HUES6 (cell line): ENCODE measurements around the gene CUTC.
"Not testable (repeated sequence)": the region's sequence is repeated elsewhere in the genome, so short reads cannot be mapped to it uniquely, and the experiment has no call there.

Source experiments
- H3K27ac ChIP-seq: 2 replicates; pipeline ENCODE4 v1.7.0; 2013; ENCODE audit warnings: low read depth, mild to moderate bottlenecking, low read length, inconsistent platforms
- H3K27me3 ChIP-seq: 2 replicates; pipeline ENCODE4 v1.6.1; 2013; ENCODE audit warnings: low read length; ENCODE audit not compliant: control insufficient read depth, insufficient read depth
- H3K36me3 ChIP-seq: 2 replicates; pipeline ENCODE4 v1.6.1; 2013; ENCODE audit warnings: low read length; ENCODE audit not compliant: control insufficient read depth, insufficient read depth
- H3K4me1 ChIP-seq: 2 replicates; pipeline ENCODE4 v1.6.1; 2013; ENCODE audit warnings: low read length; ENCODE audit not compliant: control insufficient read depth, insufficient read depth
- H3K4me3 ChIP-seq: 2 replicates; pipeline ENCODE4 v1.5.1; 2013; ENCODE audit warnings: low read depth, low read length
- H3K9ac ChIP-seq: one replicate; pipeline ENCODE4 v1.6.1; 2013; ENCODE audit warnings: mild to moderate bottlenecking, low read length
- H3K9me3 ChIP-seq: 2 replicates; pipeline ENCODE4 v1.6.1; 2013; ENCODE audit warnings: low read depth, low read length; ENCODE audit not compliant: control insufficient read depth, insufficient read depth

CUTC gene

GRCh38 chr10:99743841-99744240, 11.8 kb downstream of the CUTC start:
- Histone ChIP-seq H3K4me3 (no peak overlapping the region), H3K9ac (no peak overlapping the region), H3K9me3 (no peaks in the 10 kb centered on the region; the same call in 1 of the 2 replicates), H3K27me3 (no peaks in the 10 kb centered on the region), H3K4me1 (no peaks in the 10 kb centered on the region), H3K36me3 (peaks cover 92% of the 10 kb centered on the region), H3K27ac (no peak overlapping the region)

- not testable (repeated sequence) for H3K4me1 ChIP-seq, H3K27me3 ChIP-seq, H3K4me3 ChIP-seq, H3K9ac ChIP-seq, H3K27ac ChIP-seq, H3K9me3 ChIP-seq
- H3K36me3 ChIP-seq: peaks cover 91% of the 10 kb centered on the region
These were observed 14.1 kb downstream of the CUTC start for GRCh38 chr10:99746166-99746565.

GRCh38 chr10:99748823-99749451, 16.9 kb downstream of the CUTC start:
- peaks cover 87% of the 10 kb centered on the region for H3K36me3 ChIP-seq

GRCh38 chr10:99750641-99751040, 18.6 kb downstream of the CUTC start:
- Histone ChIP-seq H3K36me3 (peaks cover 90% of the 10 kb centered on the region), H3K4me3 (no peak overlapping the region), H3K27ac (no peak overlapping the region), H3K9ac (no peak overlapping the region), H3K4me1 (no peaks in the 10 kb centered on the region), H3K9me3 (no peaks in the 10 kb centered on the region), H3K27me3 (no peaks in the 10 kb centered on the region)

More at GRCh38 chr10:99748823-99749451, 16.9 kb downstream of the CUTC start:
- Histone ChIP-seq H3K9me3 (no peaks in the 10 kb centered on the region), H3K4me3 (no peak overlapping the region), H3K4me1 (no peaks in the 10 kb centered on the region), H3K27me3 (no peaks in the 10 kb centered on the region), H3K27ac (no peak overlapping the region), H3K9ac (no peak overlapping the region)

- Histone ChIP-seq H3K27ac (no peak overlapping the region), H3K4me1 (no peaks in the 10 kb centered on the region), H3K9ac (no peak overlapping the region), H3K4me3 (no peak overlapping the region), H3K9me3 (no peaks in the 10 kb centered on the region), H3K36me3 (peaks cover 91% of the 10 kb centered on the region), H3K27me3 (no peaks in the 10 kb centered on the region)
These were observed 22.6 kb downstream of the CUTC start for GRCh38 chr10:99754670-99755069.

GRCh38 chr10:99756159-99756558, 24.1 kb downstream of the CUTC start:
- no peaks in the 10 kb centered on the region for H3K27me3 ChIP-seq
- no peak overlapping the region for H3K27ac ChIP-seq
- no peak overlapping the region for H3K9ac ChIP-seq
- peaks cover 82% of the 10 kb centered on the region for H3K36me3 ChIP-seq
- H3K4me1 ChIP-seq: no peaks in the 10 kb centered on the region
- no peak overlapping the region for H3K4me3 ChIP-seq
- no peaks in the 10 kb centered on the region for H3K9me3 ChIP-seq

GRCh38 chr10:99758211-99758891, 26.3 kb downstream of the CUTC start:
- H3K4me3 ChIP-seq: no peak overlapping the region
- H3K27ac ChIP-seq: no peak overlapping the region
- H3K27me3 ChIP-seq: no peaks in the 10 kb centered on the region
- no peak overlapping the region for H3K9ac ChIP-seq
- no peaks in the 10 kb centered on the region for H3K9me3 ChIP-seq
- peaks cover 63% of the 10 kb centered on the region for H3K36me3 ChIP-seq
- no peaks in the 10 kb centered on the region for H3K4me1 ChIP-seq

- Histone ChIP-seq H3K36me3 (peaks cover 45% of the 10 kb centered on the region), H3K9me3 (no peaks in the 10 kb centered on the region), H3K27ac (no peak overlapping the region), H3K9ac (no peak overlapping the region), H3K4me3 (no peak overlapping the region), H3K4me1 (no peaks in the 10 kb centered on the region), H3K27me3 (no peaks in the 10 kb centered on the region)
These were observed 28.3 kb downstream of the CUTC start for GRCh38 chr10:99760321-99760720.

GRCh38 chr10:99761365-99761764, 29.3 kb downstream of the CUTC start:
- H3K9ac ChIP-seq: no peak overlapping the region

GRCh38 chr10:99765672-99766301, 33.8 kb downstream of the CUTC start:
- Histone ChIP-seq H3K4me1 (no peaks in the 10 kb centered on the region), H3K36me3 (no peaks in the 10 kb centered on the region; the same call in 1 of the 2 replicates), H3K9ac (no peak overlapping the region), H3K27me3 (no peaks in the 10 kb centered on the region), H3K4me3 (no peak overlapping the region), H3K27ac (no peak overlapping the region), H3K9me3 (no peaks in the 10 kb centered on the region)

More at GRCh38 chr10:99761365-99761764, 29.3 kb downstream of the CUTC start:
- H3K4me1 ChIP-seq: no peaks in the 10 kb centered on the region
- H3K9me3 ChIP-seq: no peaks in the 10 kb centered on the region
- H3K27me3 ChIP-seq: no peaks in the 10 kb centered on the region
- H3K4me3 ChIP-seq: no peak overlapping the region
- H3K27ac ChIP-seq: no peak overlapping the region
- peaks cover 34% of the 10 kb centered on the region for H3K36me3 ChIP-seq

- H3K4me1 ChIP-seq: no peaks in the 10 kb centered on the region
- H3K9ac ChIP-seq: no peak overlapping the region
- no peak overlapping the region for H3K27ac ChIP-seq
These were observed 34.3 kb downstream of the CUTC start for GRCh38 chr10:99766302-99766681.

More at GRCh38 chr10:99766302-99766681, 34.3 kb downstream of the CUTC start:
- Histone ChIP-seq H3K4me3 (no peak overlapping the region), H3K36me3 (no peaks in the 10 kb centered on the region), H3K9me3 (no peaks in the 10 kb centered on the region), H3K27me3 (no peaks in the 10 kb centered on the region)
